Common myeloid progenitor, CD34-positive (primary cell): ENCODE measurements around the gene NMRK2.
"Not testable (repeated sequence)": the region's sequence is repeated elsewhere in the genome, so short reads cannot be mapped to it uniquely, and the experiment has no call there.

Source experiments
- CTCF ChIA-PET: fragments of 350-600 bp; sonication (Branson Sonifier 250); formaldehyde crosslinking; loops from one replicate; lab custom pipeline; 2021; ENCODE audit warnings: antibody characterized with exemption; lab: Charles Lee
- POLR2A ChIA-PET: fragments of 350-600 bp; sonication (Branson Sonifier 250); formaldehyde crosslinking; loops from one replicate; lab custom pipeline; 2021; ENCODE audit warnings: antibody characterized with exemption; lab: Charles Lee
- DNase-seq, 3 donors: peaks; one replicate each; pipeline versions ENCODE4 v3.0.0 to v3.0.0-alpha.2; 2013
- H3K27ac ChIP-seq, 2 experiments: 1 replicate in 1 of 2; 2 replicates in 1 of 2; pipeline ENCODE4 v1.7.0; 2013; ENCODE audit warnings: inconsistent platforms in 2 of 2, low read length in 2 of 2, mild to moderate bottlenecking in 2 of 2, low read depth in 1 of 2, moderate library complexity in 1 of 2; ENCODE audit not compliant: severe bottlenecking in 2 of 2, insufficient read depth in 1 of 2, poor library complexity in 1 of 2
- H3K27me3 ChIP-seq, 5 experiments: replicated peaks in 2 of 5; 1 replicate in 3 of 5; 2 replicates in 2 of 5; pipeline versions ENCODE4 v1.6.1 to v1.7.0; 2013; ENCODE audit warnings: low read length in 4 of 5, mild to moderate bottlenecking in 2 of 5, moderate library complexity in 2 of 5, inconsistent platforms in 1 of 5; ENCODE audit not compliant: insufficient read depth in 5 of 5, control insufficient read depth in 4 of 5
- H3K36me3 ChIP-seq, 4 experiments: 1 replicate in 2 of 4; 2 replicates in 2 of 4; pipeline versions ENCODE4 v1.6.1 to v1.7.0; 2013; ENCODE audit warnings: low read length in 3 of 4, control low read depth in 1 of 4, mild to moderate bottlenecking in 1 of 4; ENCODE audit not compliant: control insufficient read depth in 4 of 4, insufficient read depth in 4 of 4
- H3K4me1 ChIP-seq, 4 experiments: 1 replicate in 3 of 4; 2 replicates in 1 of 4; pipeline versions ENCODE4 v1.6.1 to v1.7.1; 2013; ENCODE audit warnings: low read length in 3 of 4, mild to moderate bottlenecking in 3 of 4, control low read depth in 1 of 4, inconsistent platforms in 1 of 4, moderate library complexity in 1 of 4; ENCODE audit not compliant: control insufficient read depth in 4 of 4, insufficient read depth in 4 of 4; ENCODE audit errors: control extremely low read depth in 1 of 4
- H3K4me3 ChIP-seq, 7 experiments: 1 replicate in 4 of 7; 2 replicates in 3 of 7; pipeline versions ENCODE4 v1.5.1 to v1.7.0; 2013; ENCODE audit warnings: mild to moderate bottlenecking in 7 of 7, low read length in 6 of 7, moderate library complexity in 6 of 7, inconsistent platforms in 2 of 7, low read depth in 2 of 7, control low read depth in 1 of 7; ENCODE audit not compliant: insufficient read depth in 4 of 7, control insufficient read depth in 1 of 7; ENCODE audit errors: extremely low read depth in 1 of 7
- H3K9me3 ChIP-seq, 5 experiments: 1 replicate in 4 of 5; 2 replicates in 1 of 5; pipeline versions ENCODE4 v1.6.1 to v1.7.1; 2013; ENCODE audit warnings: low read length in 4 of 5, mild to moderate bottlenecking in 2 of 5, inconsistent platforms in 1 of 5, low read depth in 1 of 5, moderate library complexity in 1 of 5; ENCODE audit not compliant: control insufficient read depth in 4 of 5, insufficient read depth in 2 of 5; ENCODE audit errors: control extremely low read depth in 1 of 5
- WGBS: methylation state at CpG from one replicate; pipeline ENCODE4 v1.1.5; 2013; ENCODE audit not compliant: insufficient coverage; 5-methylcytosine and 5-hydroxymethylcytosine counted together

Gene NMRK2

GRCh38 chr19:3966051-3967017, 33.5 kb downstream of the NMRK2 start:
- 90% methylated on average over 29 of the region's 30 CpGs for WGBS
- H3K4me3 ChIP-seq, result no peak overlapping the region
- H3K4me1 ChIP-seq, result peaks cover 0 to 23% (median 21%) of the 10 kb centered on the region in 4 experiments
- ChIA-PET POLR2A (no interaction called here), CTCF (no interaction called here)
- H3K27ac ChIP-seq, result no peak overlapping the region
- DNase-seq, result no peak
- no peaks in the 10 kb centered on the region for H3K9me3 ChIP-seq
- H3K36me3 ChIP-seq, result peaks cover 7 to 53% (median 35%) of the 10 kb centered on the region in 4 experiments
- no peaks in the 10 kb centered on the region for H3K27me3 ChIP-seq

GRCh38 chr19:3967983-3968382, 35.1 kb downstream of the NMRK2 start:
- over 99% methylated on average over 10 of the region's 12 CpGs for WGBS
- H3K27me3 ChIP-seq, H3K4me3 ChIP-seq, H3K9me3 ChIP-seq, H3K27ac ChIP-seq, POLR2A ChIA-PET, DNase-seq: not testable (repeated sequence)
- Histone ChIP-seq H3K4me1 (peaks cover 0 to 24% (median 22%) of the 10 kb centered on the region in 4 experiments), H3K36me3 (peaks cover 7 to 50% (median 27%) of the 10 kb centered on the region in 4 experiments)
- CTCF ChIA-PET, result interaction anchor here (1.0 kb wide), 1 partner anchor 181 kb away, joined by 3 read pairs; no protein-coding TSS in a partner anchor

- ChIA-PET CTCF (interaction anchor here (0.9 to 1.3 kb wide), 3 partner anchors 14 to 182 kb away, joined by 3 to 4 read pairs (median 3); partner anchors contain the start of gene EEF2), POLR2A (interaction anchor here (0.6 kb wide), 2 partner anchors 77 to 410 kb away, joined by 3 to 4 read pairs; no protein-coding TSS in a partner anchor)
- Histone ChIP-seq H3K36me3 (peaks cover under 1 to 43% (median 19%) of the 10 kb centered on the region in 4 experiments), H3K4me3 (no peak overlapping the region), H3K4me1 (peaks cover 0 to 24% (median 22%) of the 10 kb centered on the region in 4 experiments), H3K27me3 (no peaks in the 10 kb centered on the region), H3K9me3 (no peaks in the 10 kb centered on the region), H3K27ac (peak overlapping the region in 1 of 2 experiments; percentile 54)
- DNase-seq, result peak in 1 of 3 donors; percentile 55
- 89% methylated on average over 4 of the region's 9 CpGs for WGBS
Measured at GRCh38 chr19:3968556-3969434, 35.9 kb downstream of the NMRK2 start.

- POLR2A ChIA-PET, result interaction anchor here (1.6 kb wide), 1 partner anchor 16 kb away, joined by 11 read pairs; the partner anchor contains the start of gene EEF2
- peak overlapping the region in 6 of 7 experiments; percentile 70 to 93 (median 80) for H3K4me3 ChIP-seq
- H3K27me3 ChIP-seq, result no peaks in the 10 kb centered on the region
- CTCF ChIA-PET, result interaction anchor here (0.9 to 1.3 kb wide), 2 partner anchors 15 to 16 kb away, joined by 3 to 4 read pairs; partner anchors contain the start of gene EEF2
- H3K4me1 ChIP-seq, result peaks cover 0 to 24% (median 22%) of the 10 kb centered on the region in 4 experiments
- no peaks in the 10 kb centered on the region for H3K9me3 ChIP-seq
- H3K27ac ChIP-seq, result peak overlapping the region in 1 of 2 experiments; percentile 84
- peaks cover 0 to 36% (median 14%) of the 10 kb centered on the region in 4 experiments for H3K36me3 ChIP-seq
- no peak for DNase-seq
- WGBS, result 68% methylated on average over 11 of the region's 23 CpGs
Measured at GRCh38 chr19:3969435-3970312, 36.8 kb downstream of the NMRK2 start.

GRCh38 chr19:3970313-3970807, 37.5 kb downstream of the NMRK2 start:
- ChIA-PET POLR2A (interaction anchor here (0.9 to 1.6 kb wide), 3 partner anchors 10 to 15 kb away, joined by 4 to 11 read pairs (median 5); partner anchors contain the start of gene EEF2), CTCF (interaction anchor here (1.3 kb wide), 1 partner anchor 15 kb away, joined by 4 read pairs; the partner anchor contains the start of gene EEF2)
- DNase-seq, result no peak
- Histone ChIP-seq H3K36me3 (peaks cover 0 to 34% (median 13%) of the 10 kb centered on the region in 4 experiments), H3K4me3 (peak overlapping the region; percentile 70 to 93 (median 78)), H3K27me3 (no peaks in the 10 kb centered on the region), H3K27ac (peak overlapping the region; percentile 40 to 84), H3K9me3 (no peaks in the 10 kb centered on the region), H3K4me1 (peaks cover 0 to 24% (median 22%) of the 10 kb centered on the region in 4 experiments)
- WGBS, result under 1% methylated on average over 18 of the region's 22 CpGs
